ENCODE results near the gene SVOPL.

SVOPL gene

DNA sequence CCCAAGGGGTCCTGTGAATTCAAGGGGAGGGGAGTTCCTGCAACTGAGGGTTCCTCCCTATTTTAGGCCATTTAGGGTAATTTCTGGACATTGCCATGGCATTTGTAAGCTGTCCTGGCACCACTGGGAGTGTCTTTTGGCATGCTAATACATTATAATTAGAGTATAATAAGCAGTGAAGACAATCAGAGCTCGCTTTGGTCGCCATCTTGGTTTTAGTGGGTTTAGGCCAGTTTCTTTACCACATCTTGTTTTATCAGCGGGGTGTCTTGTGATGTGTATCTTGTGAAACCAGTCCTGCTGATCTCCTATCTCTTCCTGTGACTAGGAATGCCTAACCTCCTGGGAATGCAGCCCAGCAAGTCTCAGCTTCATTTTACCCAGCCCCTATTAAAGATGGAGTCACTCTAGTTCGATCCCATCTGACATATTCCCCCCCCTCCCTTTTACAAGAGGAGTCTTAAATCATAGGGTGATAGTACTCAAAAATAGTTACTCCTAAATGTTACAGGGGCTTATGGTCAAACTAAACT is 43.2 kb downstream of the SVOPL start:
- DNase-seq: no peak

DNA sequence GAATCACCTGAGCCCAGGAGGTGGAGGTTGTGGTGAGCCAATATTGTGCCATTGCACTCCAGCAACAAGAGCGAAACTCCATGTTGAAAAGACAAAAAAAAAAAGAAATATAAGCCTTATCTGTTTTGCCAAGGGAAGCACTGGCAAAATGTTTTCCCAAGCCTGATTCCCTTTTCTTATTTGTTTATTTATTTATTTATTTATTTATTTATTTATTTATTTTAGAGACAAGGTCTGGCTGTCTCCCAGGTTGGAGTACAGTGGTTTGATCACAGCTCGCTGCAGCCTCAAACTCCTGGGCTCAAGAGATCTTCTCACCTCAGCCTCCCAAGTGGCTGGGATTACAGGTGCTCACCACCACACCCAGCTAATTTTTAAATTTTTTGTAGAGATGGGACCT is 44.2 kb downstream of the SVOPL start:
- no peak for DNase-seq

DNA sequence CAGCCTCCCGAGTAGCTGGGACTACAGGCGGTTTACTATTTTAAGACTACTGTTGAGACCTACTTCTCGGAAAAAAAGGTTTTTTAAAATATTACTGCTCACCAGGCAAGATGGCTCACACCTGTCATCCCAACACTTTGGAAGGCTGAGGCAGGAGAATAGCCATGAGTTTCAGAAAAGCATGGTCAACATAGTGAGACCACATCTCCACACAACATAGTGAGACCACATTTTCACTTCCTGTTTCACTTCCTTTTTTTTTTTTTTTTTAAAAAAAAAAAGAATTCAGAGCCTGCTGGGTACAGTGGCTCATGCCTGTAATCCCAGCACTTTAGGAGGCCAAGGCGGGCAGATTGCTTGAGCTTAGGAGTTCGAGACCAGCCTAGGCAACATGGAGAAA is 46.5 kb downstream of the SVOPL start:
- no peak for DNase-seq

DNA sequence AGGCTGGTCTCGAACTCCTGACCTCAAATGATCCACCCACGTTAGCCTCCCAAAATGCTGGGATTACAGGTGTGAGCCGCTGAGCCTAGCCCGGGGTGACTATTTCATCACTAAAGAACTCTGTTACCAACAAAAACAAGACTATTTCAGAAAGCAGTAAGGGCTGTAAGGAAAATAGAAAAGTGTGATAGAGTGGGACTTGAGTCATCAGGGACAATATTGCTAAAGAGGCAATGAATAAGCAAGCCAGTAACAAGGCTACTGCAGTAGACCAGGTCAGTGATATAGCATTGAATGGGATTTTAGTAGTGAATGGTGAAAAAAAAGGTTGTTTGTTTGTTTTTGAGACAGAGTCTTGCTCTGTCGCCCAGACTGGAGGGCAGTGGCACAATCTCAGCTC is 51.7 kb downstream of the SVOPL start:
- DNase-seq: no peak

DNA sequence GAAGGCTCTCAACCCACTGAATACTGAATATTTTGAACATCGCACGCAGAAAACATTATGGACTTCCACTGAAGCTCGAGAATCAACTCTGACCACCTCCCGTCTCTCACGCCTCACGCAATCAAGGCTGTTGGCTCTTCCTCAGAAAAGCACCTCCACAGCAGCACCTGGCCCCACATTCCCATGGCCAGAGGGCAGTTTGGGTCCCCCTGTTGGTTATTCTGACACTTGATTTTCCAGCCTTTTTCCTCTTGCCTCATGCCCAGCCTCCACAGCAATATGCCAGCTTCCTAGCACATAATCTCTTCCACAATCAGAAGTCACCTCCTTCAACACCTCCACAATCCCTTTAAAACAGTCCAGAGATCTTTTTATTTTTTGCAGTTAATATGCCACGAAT is 55.9 kb downstream of the SVOPL start:
- DNase-seq: no peak

DNA sequence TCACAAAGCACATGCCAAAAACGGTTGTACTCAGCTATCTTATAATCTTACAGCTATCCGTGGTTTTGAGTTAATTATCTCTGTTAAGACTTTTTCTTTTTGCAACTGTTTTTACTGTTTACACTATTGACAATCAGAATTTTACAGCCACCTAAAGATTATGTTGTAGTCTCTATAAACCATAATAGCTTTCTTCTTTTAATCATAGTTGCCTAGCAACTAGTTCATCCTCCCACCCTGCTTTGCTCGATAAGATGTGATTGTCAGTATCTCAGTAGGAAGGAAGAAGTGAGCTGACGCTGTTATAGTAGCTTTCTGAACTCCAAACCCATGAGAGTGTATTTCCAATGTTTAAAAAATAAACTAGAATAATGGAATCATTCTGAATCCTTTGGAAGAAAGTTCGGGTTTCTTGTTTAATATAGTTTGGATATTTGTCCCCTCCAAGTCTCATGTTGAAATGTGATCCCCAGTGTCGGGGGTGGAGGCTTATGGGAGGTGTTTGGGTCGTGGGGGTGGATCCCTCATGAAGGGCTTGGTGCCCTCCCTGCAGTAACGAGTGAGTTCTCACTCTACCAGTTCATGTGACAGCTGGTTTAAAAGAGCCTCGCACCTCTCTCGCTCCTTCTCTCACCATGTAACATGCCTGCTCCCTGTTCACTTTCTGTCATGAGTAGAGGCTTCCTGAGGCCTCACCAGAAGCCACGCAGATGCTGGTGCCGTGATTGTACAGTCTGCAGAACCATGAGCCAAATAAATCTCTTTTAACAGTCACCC is 68.1 kb downstream of the SVOPL start:
- DNase-seq: no peak

DNA sequence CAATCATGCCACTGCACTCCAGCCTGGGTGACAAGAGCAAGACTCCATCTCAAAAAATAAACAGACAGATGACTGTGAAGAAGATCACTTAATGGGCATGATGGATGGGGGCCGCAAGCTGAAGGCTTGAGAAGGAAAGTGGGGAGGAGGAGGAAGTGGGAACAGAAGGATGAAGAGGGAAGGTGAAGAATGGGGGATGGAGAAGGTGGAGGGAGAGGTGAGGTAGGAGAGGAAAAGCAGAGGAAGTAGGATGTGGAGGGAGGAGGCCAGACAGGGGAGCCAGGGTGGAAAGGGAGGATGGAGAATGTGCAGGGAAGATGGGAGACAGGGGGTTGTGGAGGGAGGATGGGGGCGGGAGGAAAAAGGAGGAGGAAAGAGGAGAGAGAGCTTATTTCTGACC is 68.8 kb downstream of the SVOPL start:
- DNase-seq: no peak

DNA sequence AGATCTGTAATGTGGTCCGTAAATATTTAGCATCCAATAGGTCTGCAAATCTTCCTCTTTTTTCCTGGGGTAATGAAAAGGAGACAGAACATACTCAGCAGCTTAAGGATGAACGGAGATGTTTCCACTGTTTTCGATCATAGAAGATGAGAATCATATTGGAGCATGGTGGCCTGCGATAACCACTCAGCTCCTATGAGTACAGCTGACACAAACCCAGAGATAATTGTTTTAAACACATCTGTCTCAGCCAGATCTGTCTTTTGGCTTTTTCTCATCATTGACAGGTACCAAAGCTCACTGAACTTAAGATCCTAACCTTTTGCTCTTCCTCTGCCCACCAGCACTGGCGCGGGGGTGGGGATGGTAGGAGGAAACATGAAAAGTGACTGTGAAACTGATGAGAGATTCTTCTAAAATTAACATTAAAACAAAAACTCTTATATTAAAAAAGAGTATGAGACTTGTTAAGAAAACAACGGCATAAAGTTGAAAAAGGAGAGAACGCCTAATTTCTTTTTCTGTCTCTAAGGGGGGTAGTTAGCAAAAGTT is 71.0 kb downstream of the SVOPL start:
- DNase-seq: no peak

DNA sequence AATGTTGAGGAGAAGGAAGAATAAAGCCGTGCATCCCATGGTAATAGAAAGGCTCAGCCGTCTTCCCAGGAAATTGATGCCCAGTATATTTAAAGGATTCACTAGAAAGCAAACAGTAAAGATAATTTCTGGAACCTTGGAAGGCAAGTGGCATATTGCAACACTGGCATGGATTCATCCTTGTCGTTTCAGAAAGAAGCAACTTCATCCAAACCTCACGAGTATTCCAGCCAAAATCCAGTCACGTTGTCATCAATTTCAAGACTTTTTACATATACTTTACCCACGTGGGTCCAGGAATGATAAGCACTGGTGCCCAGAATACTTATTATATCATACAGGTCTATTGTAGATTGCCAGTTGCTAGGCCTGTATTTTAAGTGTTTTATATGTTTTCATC is 73.8 kb downstream of the SVOPL start:
- DNase-seq: no peak

DNA sequence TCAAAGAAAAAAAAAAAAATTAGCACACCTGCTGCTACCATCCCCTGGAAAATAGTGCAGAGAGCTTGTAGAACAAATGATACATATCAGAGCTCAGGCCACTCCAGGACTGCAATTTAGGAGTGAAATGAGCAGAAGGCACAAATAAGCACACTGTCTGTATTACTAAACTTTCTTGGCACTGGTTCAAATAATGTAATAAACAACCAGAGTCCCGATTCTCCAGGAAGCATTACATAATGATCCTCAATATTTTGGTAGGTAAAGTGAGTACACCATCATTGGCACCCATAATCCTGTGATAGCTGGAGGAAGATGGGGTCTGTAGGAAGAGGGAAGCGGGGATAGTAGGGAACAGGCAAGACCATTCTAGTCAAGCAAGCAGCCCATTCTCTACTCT is 74.3 kb downstream of the SVOPL start:
- no peak for DNase-seq

DNA sequence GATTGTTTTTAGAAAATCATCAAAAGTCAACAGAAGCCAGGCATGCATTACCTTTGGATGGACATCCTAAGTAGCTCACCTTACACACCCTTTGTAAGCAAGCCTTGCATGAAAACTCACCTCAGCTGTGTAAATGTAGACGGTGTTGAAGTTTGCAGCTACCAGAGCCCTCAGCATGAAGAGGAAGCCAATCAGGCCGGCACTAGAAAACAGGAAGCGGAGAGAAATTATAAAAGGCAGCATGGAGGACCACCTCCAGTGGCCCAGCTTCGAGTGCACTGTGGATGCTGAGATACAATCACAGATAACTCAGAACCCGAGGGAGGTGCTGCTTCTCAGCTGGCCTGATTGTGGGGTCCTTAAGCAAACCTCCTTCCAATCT is 75.3 kb downstream of the SVOPL start:
- no peak for DNase-seq

DNA sequence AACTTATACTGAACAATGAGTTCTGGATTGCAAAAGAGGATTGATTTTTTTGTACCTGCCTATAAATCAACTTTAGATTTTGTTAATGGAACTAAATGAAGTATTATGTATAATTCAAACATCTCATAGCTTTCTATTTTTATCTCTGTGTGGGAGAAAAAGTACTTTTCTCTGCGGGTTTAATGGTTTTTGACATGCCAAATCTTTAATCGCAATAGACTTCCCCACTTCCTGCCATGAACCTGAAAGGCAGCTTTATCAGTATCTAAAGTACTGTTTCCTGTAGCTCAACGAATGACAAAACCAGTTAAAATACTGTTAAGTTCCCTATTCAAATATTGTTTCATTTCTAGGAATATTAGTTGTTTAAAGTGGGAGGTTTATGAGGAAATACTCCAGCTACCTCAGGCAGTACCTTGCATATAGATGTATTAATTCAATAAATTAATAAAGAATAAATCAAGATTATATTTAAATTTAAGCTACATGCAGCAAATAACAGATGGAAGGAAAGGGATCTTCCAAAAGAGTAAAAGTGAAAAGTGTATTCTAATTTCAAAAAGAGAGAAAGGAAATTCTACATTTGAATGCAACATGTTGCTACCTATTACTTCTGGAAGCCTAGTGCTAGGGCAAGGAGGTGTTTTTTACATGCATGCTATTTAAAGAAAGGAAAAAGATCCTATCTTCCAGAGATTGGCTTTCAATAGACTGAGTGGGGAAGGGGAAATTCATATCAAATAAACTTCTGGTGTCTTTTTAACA is 75.9 kb downstream of the SVOPL start:
- no peak for DNase-seq

DNA sequence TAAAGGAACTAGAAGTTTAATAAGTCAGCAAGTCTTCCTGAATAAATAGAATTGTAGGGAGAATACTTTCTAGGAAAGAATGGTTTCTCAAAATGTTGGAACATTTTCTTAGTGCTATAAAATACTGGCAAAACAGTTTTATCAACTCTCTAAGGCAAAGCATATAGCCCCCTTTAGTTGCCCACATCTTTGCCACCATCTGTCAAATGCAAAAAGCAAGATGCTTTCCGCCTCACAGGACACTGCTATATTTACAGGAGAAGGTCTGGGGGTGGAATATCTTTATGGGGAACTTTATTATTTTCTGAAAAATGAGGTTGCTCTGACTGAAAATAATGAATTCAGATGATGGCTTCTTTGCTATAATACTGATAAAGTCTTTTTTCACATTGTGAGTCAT is 78.3 kb downstream of the SVOPL start:
- no peak for DNase-seq

DNA sequence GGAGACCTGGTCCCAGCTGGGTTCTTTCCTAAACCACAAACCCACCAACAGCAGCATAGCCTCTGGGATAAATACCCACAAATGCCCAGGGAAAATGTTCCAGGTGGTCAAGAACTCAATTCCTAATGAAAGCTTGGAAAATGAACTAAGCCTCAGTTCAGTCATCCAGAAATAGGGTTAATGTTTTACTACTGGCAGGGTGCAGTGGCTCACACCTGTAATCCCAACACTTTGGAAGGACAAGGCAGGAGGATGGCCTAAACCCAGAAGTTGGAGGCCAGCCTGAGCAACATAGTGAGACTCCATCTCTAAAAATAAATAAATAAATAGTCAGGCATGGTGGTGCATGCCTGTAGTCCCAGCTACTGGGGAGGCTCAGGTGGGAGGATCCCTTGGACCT is 82.2 kb downstream of the SVOPL start:
- DNase-seq: no peak

DNA sequence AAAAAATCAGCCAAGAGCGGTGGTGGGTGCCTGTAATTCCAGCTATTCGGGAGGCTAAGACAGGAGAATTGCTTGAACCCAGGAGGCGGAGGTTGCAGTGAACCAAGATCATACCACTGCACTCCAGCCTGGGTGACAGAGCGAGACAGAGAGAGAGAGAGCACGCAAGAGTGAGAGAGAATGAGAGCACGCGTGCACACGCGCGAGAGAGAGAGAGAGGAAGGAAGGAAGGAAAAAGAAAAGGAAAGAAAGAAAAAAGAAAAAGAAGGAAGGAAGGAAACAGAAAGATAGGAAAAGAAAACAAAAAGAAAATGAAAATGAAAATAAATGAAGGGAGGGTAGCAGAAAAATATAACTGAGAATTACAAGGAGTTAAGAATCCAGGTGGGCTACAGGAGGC is 82.7 kb downstream of the SVOPL start:
- DNase-seq: no peak

DNA sequence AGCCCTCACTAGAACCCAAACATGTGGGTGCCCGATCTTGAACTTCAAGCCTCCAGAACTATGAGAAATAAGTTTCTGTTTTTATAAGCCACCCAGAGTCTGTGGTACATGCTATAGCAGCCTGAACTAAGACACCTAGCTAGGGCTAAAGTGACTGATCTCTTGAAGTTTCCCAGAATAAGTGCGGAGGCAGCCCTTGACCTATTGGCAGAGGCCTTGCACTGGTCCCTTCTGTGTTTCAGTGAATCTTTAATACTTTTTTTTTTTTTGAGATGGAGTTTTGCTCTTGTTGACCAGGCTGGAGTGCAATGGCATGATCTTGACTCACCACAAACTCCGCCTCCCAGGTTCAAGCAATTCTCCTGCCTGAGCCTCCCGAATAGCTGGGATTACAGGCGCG is 85.1 kb downstream of the SVOPL start:
- no peak for DNase-seq

DNA sequence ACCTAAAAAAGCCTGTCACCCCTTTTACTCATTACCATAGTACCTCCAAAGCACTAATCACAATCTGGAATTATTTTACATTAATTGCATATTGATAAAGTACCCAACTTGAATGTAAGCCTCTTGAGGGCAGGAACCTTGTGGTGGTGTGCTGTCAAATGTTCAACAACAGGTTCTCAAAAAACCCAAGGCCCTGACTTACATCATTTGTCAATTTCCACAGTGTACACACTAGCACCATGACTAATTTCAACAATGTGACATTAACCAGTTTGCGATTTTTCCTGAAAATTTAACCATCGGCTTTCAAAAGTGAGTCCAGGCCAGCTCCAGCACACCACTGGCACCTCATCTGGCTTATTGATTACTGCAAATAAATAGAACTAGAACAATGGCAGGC is 87.5 kb downstream of the SVOPL start:
- DNase-seq: no peak

DNA sequence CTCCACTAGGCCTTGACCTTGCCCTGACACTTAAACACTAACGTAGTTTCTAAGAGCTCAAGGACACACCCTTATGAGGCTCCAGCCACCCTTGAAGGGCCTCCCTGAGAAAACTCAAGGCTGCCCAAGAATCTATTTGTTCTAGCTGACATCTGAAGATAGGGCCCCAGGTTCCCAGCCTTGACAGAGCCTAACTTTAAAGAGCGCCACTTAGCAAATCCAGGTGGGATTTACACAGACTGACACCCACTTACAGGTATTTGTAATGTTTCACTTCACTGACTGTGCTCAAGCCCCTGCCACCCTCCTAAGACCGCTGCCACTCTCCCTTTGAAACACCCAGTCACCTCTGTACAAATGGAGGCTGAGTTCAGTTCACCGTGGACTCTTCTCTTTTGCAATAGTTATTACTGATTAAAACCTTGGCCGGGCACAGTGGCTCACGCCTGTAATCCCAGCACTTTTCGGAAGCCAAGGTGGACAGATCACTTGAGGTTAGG is 90.4 kb downstream of the SVOPL start:
- no peak for DNase-seq

DNA sequence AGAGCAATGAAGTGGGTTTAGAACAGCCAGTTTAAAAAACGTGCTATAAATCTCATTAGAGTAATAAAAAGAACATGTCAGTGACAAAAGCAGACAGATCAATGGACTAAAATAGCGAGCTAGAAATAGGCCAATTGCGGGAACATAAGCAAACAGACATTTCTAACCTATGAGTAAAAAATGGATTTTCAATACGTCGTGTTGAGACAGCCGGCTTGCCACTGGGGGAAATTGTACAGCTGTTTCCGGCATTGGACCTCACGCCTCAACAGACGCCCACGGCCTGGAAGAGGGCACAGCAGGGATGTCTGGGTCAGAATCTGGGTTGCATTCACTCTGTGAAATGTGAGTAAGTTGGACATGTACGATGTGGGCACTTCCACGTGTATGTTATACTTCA is 92.9 kb downstream of the SVOPL start:
- DNase-seq: no peak

DNA sequence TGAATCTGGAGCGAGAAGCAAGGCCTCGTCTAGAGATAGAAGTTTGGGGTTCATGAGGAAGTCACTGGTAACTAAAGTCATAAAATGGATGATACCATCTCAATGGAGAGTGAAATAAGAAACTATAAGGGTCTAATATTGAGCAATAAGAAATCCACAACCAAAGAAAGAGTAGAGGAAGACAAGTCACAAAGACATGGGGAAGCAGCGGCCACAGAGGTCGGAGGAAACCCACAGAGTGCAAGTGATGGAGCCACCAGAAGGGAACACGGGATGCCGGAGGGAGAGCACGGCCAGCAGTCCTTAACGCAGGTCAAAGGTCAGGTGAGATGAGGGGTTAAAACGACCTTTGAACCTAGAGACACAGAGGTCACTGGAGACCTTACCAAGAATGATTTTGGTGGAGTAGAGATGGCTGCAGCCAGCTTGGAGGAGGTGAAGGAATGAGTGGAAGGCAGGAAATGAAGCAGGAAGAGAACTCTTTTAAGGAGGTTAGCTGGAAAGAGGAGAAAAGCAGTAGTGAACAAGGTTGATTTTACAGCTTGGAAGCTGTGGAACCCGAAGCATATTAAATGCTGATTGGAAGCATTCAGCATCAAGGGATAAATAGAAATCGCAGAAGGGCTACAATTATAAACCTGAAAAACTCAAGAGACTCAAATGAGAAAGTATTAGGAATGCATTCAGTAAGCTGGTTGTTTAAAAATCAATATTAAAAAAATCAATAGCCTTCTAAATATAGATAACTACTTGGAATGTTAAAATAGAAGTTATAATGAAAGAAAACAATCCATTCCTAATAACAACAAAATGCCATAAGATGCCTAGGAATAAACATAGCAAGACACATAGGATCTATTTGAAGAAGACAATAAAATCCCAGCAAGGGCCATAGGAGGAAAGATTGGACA is 93.7 kb downstream of the SVOPL start:
- no peak for DNase-seq

DNA sequence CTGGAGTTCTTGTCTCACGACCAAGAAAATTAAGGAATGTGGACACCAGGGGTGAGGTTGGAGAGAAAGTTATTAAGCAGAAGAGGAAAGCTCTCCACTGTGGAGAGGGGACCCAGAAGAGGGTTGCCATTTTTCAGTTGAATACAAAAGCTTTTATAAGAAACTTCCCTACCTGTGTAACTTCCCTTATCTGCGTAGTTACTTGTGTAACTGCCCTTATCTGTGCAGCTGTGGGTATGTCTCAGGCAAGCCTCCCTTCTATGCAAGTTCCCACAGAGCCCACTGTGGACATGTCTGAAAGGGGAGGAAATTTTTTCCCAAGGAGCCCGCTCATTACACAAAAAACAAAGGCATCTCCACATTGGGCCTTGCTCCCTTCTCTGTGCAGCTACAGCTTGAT is 94.9 kb downstream of the SVOPL start:
- no peak for DNase-seq

DNA sequence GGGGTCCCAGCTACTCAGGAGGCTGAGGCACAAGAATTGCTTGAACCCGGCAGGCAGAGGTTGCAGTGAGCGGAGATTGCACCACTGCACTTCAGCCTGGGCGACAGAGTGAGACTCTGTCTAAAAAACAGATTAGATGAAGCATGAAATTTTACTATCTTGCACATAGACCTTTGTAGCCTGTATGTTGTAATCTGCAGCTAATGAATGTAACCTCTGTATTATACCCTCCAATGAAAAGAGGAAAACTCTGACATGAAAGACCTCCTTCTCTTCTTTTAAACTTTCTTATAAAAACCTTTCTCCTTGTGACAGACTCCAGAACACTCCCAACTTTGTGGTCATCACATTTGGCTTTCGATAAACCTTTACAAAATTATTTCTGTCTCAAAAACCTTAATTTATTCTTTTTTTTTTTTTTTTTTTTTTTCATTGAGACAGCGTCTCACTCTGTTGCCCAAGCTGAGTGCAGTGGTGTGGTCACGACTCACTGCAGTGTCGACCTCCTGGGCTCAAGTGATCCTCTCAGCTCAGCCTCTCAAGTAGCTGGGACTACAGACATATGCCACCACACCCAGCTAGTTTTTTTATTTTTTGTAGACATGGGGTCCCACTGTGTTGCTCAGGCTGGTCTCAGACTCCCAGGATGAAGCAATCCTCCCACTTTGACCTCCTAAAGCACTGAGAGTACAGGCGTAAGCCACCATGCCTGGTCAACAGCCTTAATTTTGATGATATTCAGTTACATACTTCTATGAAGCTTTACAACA is 97.4 kb downstream of the SVOPL start:
- no peak for DNase-seq
